ENCODE results near the gene RIPPLY3.

GRCh38 chr21:37032293-37032692 lies 25.8 kb downstream of the RIPPLY3 start:
- TF ChIP-seq EZH2phosphoT487 (IDR thresholded peaks at IDR 0.05; ENCODE audit: borderline replicate concordance): no peak
- TF ChIP-seq, protein P1, sequence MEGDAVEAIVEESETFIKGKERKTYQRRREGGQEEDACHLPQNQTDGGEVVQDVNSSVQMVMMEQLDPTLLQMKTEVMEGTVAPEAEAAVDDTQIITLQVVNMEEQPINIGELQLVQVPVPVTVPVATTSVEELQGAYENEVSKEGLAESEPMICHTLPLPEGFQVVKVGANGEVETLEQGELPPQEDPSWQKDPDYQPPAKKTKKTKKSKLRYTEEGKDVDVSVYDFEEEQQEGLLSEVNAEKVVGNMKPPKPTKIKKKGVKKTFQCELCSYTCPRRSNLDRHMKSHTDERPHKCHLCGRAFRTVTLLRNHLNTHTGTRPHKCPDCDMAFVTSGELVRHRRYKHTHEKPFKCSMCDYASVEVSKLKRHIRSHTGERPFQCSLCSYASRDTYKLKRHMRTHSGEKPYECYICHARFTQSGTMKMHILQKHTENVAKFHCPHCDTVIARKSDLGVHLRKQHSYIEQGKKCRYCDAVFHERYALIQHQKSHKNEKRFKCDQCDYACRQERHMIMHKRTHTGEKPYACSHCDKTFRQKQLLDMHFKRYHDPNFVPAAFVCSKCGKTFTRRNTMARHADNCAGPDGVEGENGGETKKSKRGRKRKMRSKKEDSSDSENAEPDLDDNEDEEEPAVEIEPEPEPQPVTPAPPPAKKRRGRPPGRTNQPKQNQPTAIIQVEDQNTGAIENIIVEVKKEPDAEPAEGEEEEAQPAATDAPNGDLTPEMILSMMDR (conservative IDR thresholded peaks at IDR 0.05; ENCODE audit: low read length): no peak

Data from Loucy (cell line).